HL-60 (cell line): ENCODE data around the gene LRFN5.
"Not testable (repeated sequence)": the region's sequence is repeated elsewhere in the genome, so short reads cannot be mapped to it uniquely, and the experiment has no call there.

Experiments
- DNase-seq, 2 experiments: peaks; one replicate each; pipeline ENCODE4 v3.0.0-alpha.2; 2010 to 2020; ENCODE audit warnings: low read depth in 1 of 2, low spot score in 1 of 2
- H3K27ac ChIP-seq: fragments of 250-450 bp; sonication (Bioruptor Pico); replicated peaks from 2 replicates; pipeline ENCODE4 v1.5.1; 2020; ENCODE audit warnings: mild to moderate bottlenecking, moderate library complexity
- H3K27me3 ChIP-seq: fragments of 250-450 bp; sonication (Bioruptor Pico); 2 replicates; pipeline ENCODE4 v1.5.1; 2021; ENCODE audit warnings: mild to moderate bottlenecking, moderate library complexity; ENCODE audit not compliant: insufficient read depth, poor library complexity, severe bottlenecking
- H3K4me3 ChIP-seq: replicated peaks from 2 replicates; pipeline ENCODE4 v1.5.1; 2011; ENCODE audit warnings: mild to moderate bottlenecking, control low read depth, low read length; ENCODE audit not compliant: insufficient read depth
- GABPA ChIP-seq: IDR thresholded peaks from 2 replicates; pipeline ENCODE4 v1.6.1; 2012; ENCODE audit warnings: low read depth
- POLR2AphosphoS5 ChIP-seq: IDR thresholded peaks from 2 replicates; pipeline ENCODE4 v1.6.1; 2012; ENCODE audit warnings: low read depth
- REST ChIP-seq: IDR thresholded peaks from 2 replicates; pipeline ENCODE4 v1.6.1; 2012; ENCODE audit warnings: low read depth; ENCODE audit not compliant: insufficient replicate concordance
- SPI1 ChIP-seq: IDR thresholded peaks from 2 replicates; pipeline ENCODE4 v1.6.1; 2012; ENCODE audit warnings: low read depth, mild to moderate bottlenecking, borderline replicate concordance
- TF ChIP-seq, protein P1 (sequence below): IDR thresholded peaks from one replicate; pipeline ENCODE4 v1.5.1; 2011; ENCODE audit warnings: low read length, control low read depth, inconsistent platforms; ENCODE audit not compliant: insufficient read depth

LRFN5 gene

DNA sequence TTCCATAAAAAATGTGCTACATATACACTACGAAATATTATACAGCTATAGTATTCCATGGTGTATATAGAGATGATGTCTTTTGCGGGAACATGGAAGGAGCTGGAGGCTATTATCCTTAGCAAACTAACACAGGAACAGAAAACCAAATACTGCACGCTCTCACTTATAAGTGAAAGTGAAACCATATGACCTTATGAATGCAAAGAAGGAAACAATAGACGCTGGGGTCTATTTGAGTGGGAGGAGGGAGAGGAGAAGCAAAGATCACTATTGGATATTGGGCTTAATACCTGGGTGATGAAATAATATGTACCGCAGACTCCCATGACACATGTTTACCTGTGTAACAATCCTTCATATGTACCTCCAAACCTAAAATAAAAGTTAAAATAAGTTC, 142.8 kb downstream of the LRFN5 start:
- TF ChIP-seq GABPA (no peak), POLR2AphosphoS5 (no peak), REST (no peak), SPI1 (no peak)
- TF ChIP-seq, protein P1, sequence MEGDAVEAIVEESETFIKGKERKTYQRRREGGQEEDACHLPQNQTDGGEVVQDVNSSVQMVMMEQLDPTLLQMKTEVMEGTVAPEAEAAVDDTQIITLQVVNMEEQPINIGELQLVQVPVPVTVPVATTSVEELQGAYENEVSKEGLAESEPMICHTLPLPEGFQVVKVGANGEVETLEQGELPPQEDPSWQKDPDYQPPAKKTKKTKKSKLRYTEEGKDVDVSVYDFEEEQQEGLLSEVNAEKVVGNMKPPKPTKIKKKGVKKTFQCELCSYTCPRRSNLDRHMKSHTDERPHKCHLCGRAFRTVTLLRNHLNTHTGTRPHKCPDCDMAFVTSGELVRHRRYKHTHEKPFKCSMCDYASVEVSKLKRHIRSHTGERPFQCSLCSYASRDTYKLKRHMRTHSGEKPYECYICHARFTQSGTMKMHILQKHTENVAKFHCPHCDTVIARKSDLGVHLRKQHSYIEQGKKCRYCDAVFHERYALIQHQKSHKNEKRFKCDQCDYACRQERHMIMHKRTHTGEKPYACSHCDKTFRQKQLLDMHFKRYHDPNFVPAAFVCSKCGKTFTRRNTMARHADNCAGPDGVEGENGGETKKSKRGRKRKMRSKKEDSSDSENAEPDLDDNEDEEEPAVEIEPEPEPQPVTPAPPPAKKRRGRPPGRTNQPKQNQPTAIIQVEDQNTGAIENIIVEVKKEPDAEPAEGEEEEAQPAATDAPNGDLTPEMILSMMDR, result no peak
- DNase-seq, result no peak
- Histone ChIP-seq H3K27me3 (no peaks in the 10 kb centered on the region), H3K27ac (no peak overlapping the region), H3K4me3 (no peak overlapping the region)

- H3K4me3 ChIP-seq, H3K27ac ChIP-seq, DNase-seq, H3K27me3 ChIP-seq: not testable (repeated sequence)
These were observed 143.9 kb downstream of the LRFN5 start for GRCh38 chr14:41750575-41750974.

DNA sequence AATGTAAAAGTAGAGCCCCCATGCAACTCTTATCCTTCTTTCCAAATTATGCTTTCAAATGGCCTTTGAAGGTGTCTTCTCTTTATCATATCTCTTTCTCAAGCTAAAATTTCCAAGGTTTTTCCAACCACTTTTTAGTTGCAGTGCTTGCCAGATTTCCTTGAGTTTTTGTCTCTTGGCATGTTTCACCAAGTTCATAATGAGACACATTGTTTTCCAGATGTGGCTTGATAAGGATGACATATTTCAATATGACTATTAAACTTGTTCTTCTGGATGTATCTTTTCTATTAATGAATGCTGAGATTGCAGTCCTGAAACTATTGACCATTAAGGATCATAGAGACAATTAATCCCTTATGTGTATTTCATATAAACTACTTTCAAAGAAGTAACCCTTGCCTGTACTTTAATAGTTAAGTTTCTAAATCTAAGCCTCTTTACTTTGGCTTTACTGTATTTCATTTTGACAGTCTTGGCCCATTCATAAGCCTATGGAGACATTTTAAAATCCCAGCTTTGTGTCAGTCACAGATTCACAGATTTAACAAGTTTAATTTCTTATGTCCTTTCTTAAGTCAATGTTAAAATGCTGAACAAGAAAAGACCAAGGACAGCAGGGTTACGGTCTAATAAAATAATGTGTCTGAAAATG, 151.5 kb downstream of the LRFN5 start:
- no peak for DNase-seq
- Histone ChIP-seq H3K27ac (no peak overlapping the region), H3K27me3 (no peaks in the 10 kb centered on the region), H3K4me3 (no peak overlapping the region)
- TF ChIP-seq, protein P1, result no peak
- no peak for TF ChIP-seq POLR2AphosphoS5
- TF ChIP-seq SPI1, result no peak
- no peak for TF ChIP-seq REST
- TF ChIP-seq GABPA, result no peak

- no peak for TF ChIP-seq SPI1
- TF ChIP-seq GABPA, result no peak
- TF ChIP-seq REST, result no peak
- TF ChIP-seq, protein P1, result no peak
- TF ChIP-seq POLR2AphosphoS5, result no peak
- no peak for DNase-seq
- Histone ChIP-seq H3K27ac (no peak overlapping the region), H3K4me3 (no peak overlapping the region), H3K27me3 (no peaks in the 10 kb centered on the region)
These were observed 154.5 kb downstream of the LRFN5 start for GRCh38 chr14:41761204-41761603.
